ENCODE measurements around the gene OSBP2.

GRCh38 chr22:30879415-30879797 lies 184.7 kb downstream of the OSBP2 start:
- TF ChIP-seq CTCF (IDR thresholded peaks at IDR 0.05; ENCODE audit: low read depth, low read length), result no peak
- TF ChIP-seq EZH2phosphoT487 (IDR thresholded peaks at IDR 0.05; ENCODE audit: low read depth), result no peak

Data from OCI-LY3 (cell line).